K562 (cell line): ENCODE data around the gene KCNQ4. TPM values are rescaled to one million over a fixed set of nuclear protein-coding genes. Genes with fewer than 3 reads are reported as not detected.

Experiments used
- ATAC-seq: fragments of 200-7000 bp; cut with Tn5 transposase; 3 replicates; pipeline ENCODE4 v1.9.1; 2020; ENCODE audit warnings: moderate library complexity
- BruUV-seq: library from RNA; stranded (reverse); fragments of 400-500 nt; replicated peaks from 2 replicates; lab custom pipeline; 2021; lab: Mats Ljungman, UMichigan
- CTCF ChIA-PET: fragments of 300-600 bp; formaldehyde crosslinking; extraction: SDS; loops from one replicate; lab custom pipeline; 2021; ENCODE audit warnings: low intra/inter-chr PET ratio; lab: Yijun Ruan, JAX
- POLR2A ChIA-PET: fragments of 300-600, 350-650 bp; sonication (Branson Sonifier 250); formaldehyde crosslinking; extraction: SDS; loops from one replicate; lab custom pipeline; 2021; ENCODE audit warnings: antibody characterized with exemption, inconsistent platforms; lab: Yijun Ruan, JAX
- DNase-seq, 4 experiments: peaks; one replicate each; pipeline versions ENCODE4 v3.0.0 to v3.0.0-alpha.2; 2011 to 2018; ENCODE audit warnings: low spot score in 3 of 4, mixed read lengths in 3 of 4; ENCODE audit errors: extremely low read depth in 1 of 4
- FAIRE-seq: peaks from 2 replicates; lab custom pipeline; 2011; peaks lifted over from hg19 to GRCh38; lab: Jason Lieb, UNC
- H2AFZ ChIP-seq: 2 replicates; pipeline ENCODE4 v1.6.0; 2011; ENCODE audit warnings: low read depth, low read length, control low read depth, inconsistent platforms
- H3K27ac ChIP-seq: fragments of 200-600 bp; 3 replicates; pipeline ENCODE4 v1.8.0; 2011; ENCODE audit warnings: low read depth, mild to moderate bottlenecking, control low read depth, inconsistent platforms, low read length, moderate library complexity, mixed read lengths; ENCODE audit errors: extremely low read depth
- H3K27me3 ChIP-seq, 2 experiments: fragments of 300-600 bp in 1 of 2; 2 replicates in 1 of 2; 3 replicates in 1 of 2; pipeline versions ENCODE4 v1.6.0 to v1.8.0; 2011; ENCODE audit warnings: inconsistent platforms in 2 of 2, low read length in 2 of 2, mild to moderate bottlenecking in 1 of 2, mixed read lengths in 1 of 2, moderate library complexity in 1 of 2; ENCODE audit not compliant: control insufficient read depth in 2 of 2, insufficient read depth in 2 of 2
- H3K36me3 ChIP-seq: fragments of 300-600 bp; 3 replicates; pipeline ENCODE4 v1.8.0; 2011; ENCODE audit warnings: mild to moderate bottlenecking, low read length, inconsistent platforms; ENCODE audit not compliant: control insufficient read depth, insufficient read depth
- H3K4me1 ChIP-seq, 2 experiments: fragments of 200-600 bp in 1 of 2; replicated peaks in 1 of 2; 2 replicates in 1 of 2; 3 replicates in 1 of 2; pipeline versions ENCODE4 v1.5.1 to v1.8.0; 2011; ENCODE audit warnings: inconsistent platforms in 2 of 2, low read length in 2 of 2, mild to moderate bottlenecking in 1 of 2, mixed read lengths in 1 of 2, moderate library complexity in 1 of 2; ENCODE audit not compliant: control insufficient read depth in 2 of 2, insufficient read depth in 2 of 2
- H3K4me2 ChIP-seq: 2 replicates; pipeline ENCODE4 v1.6.1; 2011; ENCODE audit warnings: low read length, control low read depth, inconsistent platforms, mixed read lengths; ENCODE audit not compliant: insufficient read depth
- H3K4me3 ChIP-seq: fragments of 200-600 bp; sonication (generic), shearing (Covaris generic); 2 replicates; pipeline ENCODE4 v1.5.1; 2016; ENCODE audit warnings: control low read depth, inconsistent platforms
- H3K79me2 ChIP-seq: fragments of 200-600 bp; 3 replicates; pipeline ENCODE4 v1.8.0; 2011; ENCODE audit warnings: low read length, inconsistent platforms; ENCODE audit not compliant: control insufficient read depth, insufficient read depth
- H3K9ac ChIP-seq, 2 experiments: 2 replicates each; pipeline versions ENCODE4 v1.6.0 to v1.6.1; 2011; ENCODE audit warnings: low read depth in 2 of 2, low read length in 2 of 2, control low read depth in 1 of 2, inconsistent platforms in 1 of 2, mild to moderate bottlenecking in 1 of 2, mixed read lengths in 1 of 2; ENCODE audit not compliant: insufficient read depth in 1 of 2
- H3K9me1 ChIP-seq: one replicate; pipeline ENCODE4 v1.6.0; 2011; ENCODE audit warnings: inconsistent platforms, mild to moderate bottlenecking, low read length, moderate library complexity; ENCODE audit not compliant: control insufficient read depth, insufficient read depth
- H3K9me3 ChIP-seq: replicated peaks from 2 replicates; pipeline ENCODE4 v1.5.1; 2011; ENCODE audit warnings: low read depth, low read length, inconsistent platforms; ENCODE audit not compliant: control insufficient read depth, insufficient read depth
- H4K20me1 ChIP-seq: replicated peaks from 2 replicates; pipeline ENCODE4 v1.6.1; 2011; ENCODE audit warnings: low read length, inconsistent platforms, mixed read lengths; ENCODE audit not compliant: control insufficient read depth, insufficient read depth
- C11orf30 ChIP-seq: fragments of 450-650 bp; IDR thresholded peaks from 2 replicates; pipeline ENCODE4 v1.6.1; 2016; ENCODE audit warnings: low read depth, mild to moderate bottlenecking
- SMARCB1 ChIP-seq: IDR thresholded peaks from 2 replicates; pipeline ENCODE4 v1.6.1; 2011; ENCODE audit warnings: improper control_type of control experiment, low read depth; ENCODE audit not compliant: insufficient read length
- ZNF778 ChIP-seq: fragments of 450-650 bp; formaldehyde crosslinking; IDR thresholded peaks from 2 replicates; pipeline ENCODE4 v1.4.0; 2020; ENCODE audit warnings: mild to moderate bottlenecking, moderate library complexity
- ZNF830 ChIP-seq: fragments of 250-450 bp; sonication (Bioruptor Pico); IDR thresholded peaks from 2 replicates; pipeline ENCODE4 v1.5.0; 2021; ENCODE audit warnings: mild to moderate bottlenecking
- WGBS: fragments of 100-300 bp; shearing (Covaris generic); methylation state at CpG from one replicate; pipeline ENCODE4 v1.1.6; 2016; ENCODE audit warnings: low coverage, mixed read lengths; ENCODE audit not compliant: insufficient coverage; ENCODE audit errors: missing lambda C conversion rate; 5-methylcytosine and 5-hydroxymethylcytosine counted together
- in situ Hi-C: fragments of 300-500 bp; cut with MboI; formaldehyde crosslinking; loops from 4 replicates; pipeline ENCODE4 v1.15.0; 2018; ENCODE audit warnings: inconsistent platforms, mixed read lengths
- intact Hi-C: fragments of 100-400 bp; cut with micrococcal nuclease; formaldehyde crosslinking; loops from 2 replicates; pipeline ENCODE4 v1.14.2; 2022
- polyA plus RNA-seq, 8 experiments: library from polyadenylated mRNA; depleted of rRNA in 4 of 8; stranded (reverse) in 5 of 8; unstranded in 3 of 8; fragments of >200 nt; fragmentation: Nextera tagmentation in 2 of 8; fragmentation: Illumina TruSeq in 1 of 8; extraction: Ambion mirVana in 2 of 8; extraction: Trizol in 1 of 8; gene quantifications; 2 replicates each; pipeline versions ENCODE4 v1.2.1 to v1.2.3, GENCODE V29; 2011 to 2014; ENCODE audit warnings: inconsistent platforms in 1 of 8, missing spikeins in 1 of 8
- total RNA-seq, 7 experiments: library from RNA; depleted of rRNA in 6 of 7; stranded (reverse); fragments of >200 nt in 6 of 7; fragmentation: Illumina TruSeq in 2 of 7; extraction: Trizol in 2 of 7; gene quantifications; 2 replicates each; pipeline versions ENCODE4 v1.2.1 to v1.2.3, GENCODE V29; 2011 to 2021; ENCODE audit warnings: low replicate concordance in 1 of 7
- TF ChIP-seq, protein P1 (sequence below): fragments of 250-450 bp; sonication (Bioruptor Pico); IDR thresholded peaks from 2 replicates; pipeline ENCODE4 v1.4.0; 2020; ENCODE audit warnings: mild to moderate bottlenecking, moderate library complexity
- TF ChIP-seq, protein P2 (sequence below): fragments of 250-450 bp; sonication (Bioruptor Pico); IDR thresholded peaks from 2 replicates; pipeline ENCODE4 v1.8.0; 2021; ENCODE audit warnings: moderate library complexity, mild to moderate bottlenecking, inconsistent platforms

Gene KCNQ4
- total and polyA plus RNA-seq, 9 of the 15 experiments (the other 6 are each of a cell fraction or from before 2014, with no cell fraction given), result 0.07 to 4.1 (median 0.79) TPM

DNA sequence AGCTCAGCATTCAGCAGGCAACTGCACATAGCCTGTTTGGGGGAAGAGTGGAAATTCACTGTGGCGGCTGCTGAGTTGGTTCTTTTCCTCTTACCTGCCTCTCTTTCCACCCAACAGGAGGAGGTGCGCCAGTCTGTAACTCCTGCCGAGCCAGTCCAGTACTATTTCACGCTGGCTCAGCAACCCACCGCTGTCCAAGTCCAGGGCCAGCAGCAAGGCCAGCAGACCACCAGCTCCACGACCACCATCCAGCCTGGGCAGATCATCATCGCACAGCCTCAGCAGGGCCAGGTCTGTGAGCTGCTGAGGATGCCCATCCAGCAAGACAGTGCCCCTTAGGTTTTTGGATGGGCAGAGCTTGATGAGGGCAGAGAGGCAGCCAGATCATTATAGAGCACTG is 25.6 kb upstream of the KCNQ4 start (continued):
- TF ChIP-seq, protein P1, sequence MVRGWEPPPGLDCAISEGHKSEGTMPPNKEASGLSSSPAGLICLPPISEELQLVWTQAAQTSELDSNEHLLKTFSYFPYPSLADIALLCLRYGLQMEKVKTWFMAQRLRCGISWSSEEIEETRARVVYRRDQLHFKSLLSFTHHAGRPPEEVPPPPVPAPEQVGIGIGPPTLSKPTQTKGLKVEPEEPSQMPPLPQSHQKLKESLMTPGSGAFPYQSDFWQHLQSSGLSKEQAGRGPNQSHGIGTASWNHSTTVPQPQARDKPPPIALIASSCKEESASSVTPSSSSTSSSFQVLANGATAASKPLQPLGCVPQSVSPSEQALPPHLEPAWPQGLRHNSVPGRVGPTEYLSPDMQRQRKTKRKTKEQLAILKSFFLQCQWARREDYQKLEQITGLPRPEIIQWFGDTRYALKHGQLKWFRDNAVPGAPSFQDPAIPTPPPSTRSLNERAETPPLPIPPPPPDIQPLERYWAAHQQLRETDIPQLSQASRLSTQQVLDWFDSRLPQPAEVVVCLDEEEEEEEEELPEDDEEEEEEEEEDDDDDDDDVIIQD (CRISPR knock-in tag), result no peak
- TF ChIP-seq ZNF778 (CRISPR knock-in tag) (no peak), C11orf30 (no peak)

DNA sequence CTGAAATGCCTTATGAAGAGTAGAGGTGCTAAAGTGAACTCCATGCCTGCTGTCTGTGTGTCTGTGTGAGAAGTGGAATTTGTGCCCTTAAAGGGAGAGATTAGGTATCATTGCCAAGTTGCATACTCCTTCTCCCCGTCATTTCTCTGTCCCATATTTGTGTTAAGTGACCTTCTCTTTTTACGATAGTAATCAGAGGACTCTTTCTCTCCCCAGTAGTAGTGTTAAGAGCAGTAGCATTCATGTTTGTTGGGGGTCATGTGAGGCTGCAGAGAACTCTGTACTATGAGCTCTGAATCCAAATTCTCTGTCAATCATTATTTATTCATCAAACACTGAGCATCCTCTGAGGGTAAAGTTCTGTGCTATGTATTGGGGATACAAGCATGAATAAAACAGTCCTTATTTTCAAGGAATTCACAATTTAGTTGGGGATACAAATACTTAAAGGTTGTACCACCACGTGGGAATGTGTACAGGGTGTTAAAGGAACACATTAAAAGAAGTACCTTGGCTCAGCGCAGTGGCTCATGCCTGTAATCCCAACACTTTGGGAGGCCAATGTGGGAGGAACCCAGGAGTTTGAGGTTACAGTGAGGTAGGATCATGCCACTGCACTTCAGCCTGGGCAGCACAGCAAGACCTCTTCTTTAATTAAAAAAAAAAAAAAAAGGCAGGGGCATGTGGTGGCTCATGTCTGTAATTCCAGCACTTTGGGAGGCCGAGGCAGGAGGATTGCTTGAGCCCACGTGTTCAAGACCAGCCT is 24.8 kb upstream of the KCNQ4 start:
- H3K4me3 ChIP-seq, result no peak overlapping the region
- H2AFZ ChIP-seq, result no peak overlapping the region
- WGBS, result 94% methylated on average over 6 of the region's 6 CpGs
- in situ Hi-C loops (no loop called here), intact Hi-C loops (no loop called here)
- no TSS peak for BruUV-seq
- ChIA-PET CTCF (interaction anchor here (0.6 kb wide), 1 partner anchor 38 kb away, joined by 3 read pairs; no protein-coding TSS in a partner anchor), POLR2A (interaction anchor here (0.7 to 1.9 kb wide), 3 partner anchors 11 to 68 kb away, joined by 3 to 5 read pairs (median 4); partner anchors contain the start of gene NFYC)
- no peak overlapping the region for H3K9ac ChIP-seq
- no peaks in the 10 kb centered on the region for H4K20me1 ChIP-seq
- DNase-seq (no peak), ATAC-seq (no peak), FAIRE-seq (no peak)
- no peaks in the 10 kb centered on the region for H3K9me3 ChIP-seq
- H3K27me3 ChIP-seq, result no peaks in the 10 kb centered on the region
- no peaks in the 10 kb centered on the region for H3K9me1 ChIP-seq
- no peaks in the 10 kb centered on the region for H3K79me2 ChIP-seq
- TF ChIP-seq SMARCB1, result no peak
- TF ChIP-seq ZNF830 (CRISPR knock-in tag), result no peak
- TF ChIP-seq, protein P2, sequence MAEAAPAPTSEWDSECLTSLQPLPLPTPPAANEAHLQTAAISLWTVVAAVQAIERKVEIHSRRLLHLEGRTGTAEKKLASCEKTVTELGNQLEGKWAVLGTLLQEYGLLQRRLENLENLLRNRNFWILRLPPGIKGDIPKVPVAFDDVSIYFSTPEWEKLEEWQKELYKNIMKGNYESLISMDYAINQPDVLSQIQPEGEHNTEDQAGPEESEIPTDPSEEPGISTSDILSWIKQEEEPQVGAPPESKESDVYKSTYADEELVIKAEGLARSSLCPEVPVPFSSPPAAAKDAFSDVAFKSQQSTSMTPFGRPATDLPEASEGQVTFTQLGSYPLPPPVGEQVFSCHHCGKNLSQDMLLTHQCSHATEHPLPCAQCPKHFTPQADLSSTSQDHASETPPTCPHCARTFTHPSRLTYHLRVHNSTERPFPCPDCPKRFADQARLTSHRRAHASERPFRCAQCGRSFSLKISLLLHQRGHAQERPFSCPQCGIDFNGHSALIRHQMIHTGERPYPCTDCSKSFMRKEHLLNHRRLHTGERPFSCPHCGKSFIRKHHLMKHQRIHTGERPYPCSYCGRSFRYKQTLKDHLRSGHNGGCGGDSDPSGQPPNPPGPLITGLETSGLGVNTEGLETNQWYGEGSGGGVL, result no peak
- H3K4me2 ChIP-seq, result no peak overlapping the region
- no peak overlapping the region for H3K27ac ChIP-seq
- peaks cover 94% of the 10 kb centered on the region for H3K36me3 ChIP-seq
- H3K4me1 ChIP-seq, result no peaks in the 10 kb centered on the region; a peak in 1 of 5 replicates
